K562 (cell line): ENCODE measurements around the gene COL7A1. TPM values are rescaled to one million over a fixed set of nuclear protein-coding genes. Genes with fewer than 3 reads are reported as not detected.

Source experiments
- ATAC-seq: fragments of 200-7000 bp; cut with Tn5 transposase; 3 replicates; pipeline ENCODE4 v1.9.1; 2020; ENCODE audit warnings: moderate library complexity
- BruUV-seq: library from RNA; stranded (reverse); fragments of 400-500 nt; replicated peaks from 2 replicates; lab custom pipeline; 2021; lab: Mats Ljungman, UMichigan
- CTCF ChIA-PET: fragments of 300-600 bp; formaldehyde crosslinking; extraction: SDS; loops from one replicate; lab custom pipeline; 2021; ENCODE audit warnings: low intra/inter-chr PET ratio; lab: Yijun Ruan, JAX
- POLR2A ChIA-PET: fragments of 300-600, 350-650 bp; sonication (Branson Sonifier 250); formaldehyde crosslinking; extraction: SDS; loops from one replicate; lab custom pipeline; 2021; ENCODE audit warnings: antibody characterized with exemption, inconsistent platforms; lab: Yijun Ruan, JAX
- DNase-seq, 4 experiments: peaks; one replicate each; pipeline versions ENCODE4 v3.0.0 to v3.0.0-alpha.2; 2011 to 2018; ENCODE audit warnings: low spot score in 3 of 4, mixed read lengths in 3 of 4; ENCODE audit errors: extremely low read depth in 1 of 4
- FAIRE-seq: peaks from 2 replicates; lab custom pipeline; 2011; peaks lifted over from hg19 to GRCh38; lab: Jason Lieb, UNC
- H2AFZ ChIP-seq: 2 replicates; pipeline ENCODE4 v1.6.0; 2011; ENCODE audit warnings: low read depth, low read length, control low read depth, inconsistent platforms
- H3K27ac ChIP-seq: fragments of 200-600 bp; 3 replicates; pipeline ENCODE4 v1.8.0; 2011; ENCODE audit warnings: low read depth, mild to moderate bottlenecking, control low read depth, inconsistent platforms, low read length, moderate library complexity, mixed read lengths; ENCODE audit errors: extremely low read depth
- H3K27me3 ChIP-seq, 2 experiments: fragments of 300-600 bp in 1 of 2; 2 replicates in 1 of 2; 3 replicates in 1 of 2; pipeline versions ENCODE4 v1.6.0 to v1.8.0; 2011; ENCODE audit warnings: inconsistent platforms in 2 of 2, low read length in 2 of 2, mild to moderate bottlenecking in 1 of 2, mixed read lengths in 1 of 2, moderate library complexity in 1 of 2; ENCODE audit not compliant: control insufficient read depth in 2 of 2, insufficient read depth in 2 of 2
- H3K36me3 ChIP-seq: fragments of 300-600 bp; 3 replicates; pipeline ENCODE4 v1.8.0; 2011; ENCODE audit warnings: mild to moderate bottlenecking, low read length, inconsistent platforms; ENCODE audit not compliant: control insufficient read depth, insufficient read depth
- H3K4me1 ChIP-seq, 2 experiments: fragments of 200-600 bp in 1 of 2; replicated peaks in 1 of 2; 2 replicates in 1 of 2; 3 replicates in 1 of 2; pipeline versions ENCODE4 v1.5.1 to v1.8.0; 2011; ENCODE audit warnings: inconsistent platforms in 2 of 2, low read length in 2 of 2, mild to moderate bottlenecking in 1 of 2, mixed read lengths in 1 of 2, moderate library complexity in 1 of 2; ENCODE audit not compliant: control insufficient read depth in 2 of 2, insufficient read depth in 2 of 2
- H3K4me2 ChIP-seq: 2 replicates; pipeline ENCODE4 v1.6.1; 2011; ENCODE audit warnings: low read length, control low read depth, inconsistent platforms, mixed read lengths; ENCODE audit not compliant: insufficient read depth
- H3K4me3 ChIP-seq: fragments of 200-600 bp; sonication (generic), shearing (Covaris generic); 2 replicates; pipeline ENCODE4 v1.5.1; 2016; ENCODE audit warnings: control low read depth, inconsistent platforms
- H3K79me2 ChIP-seq: fragments of 200-600 bp; 3 replicates; pipeline ENCODE4 v1.8.0; 2011; ENCODE audit warnings: low read length, inconsistent platforms; ENCODE audit not compliant: control insufficient read depth, insufficient read depth
- H3K9ac ChIP-seq, 2 experiments: 2 replicates each; pipeline versions ENCODE4 v1.6.0 to v1.6.1; 2011; ENCODE audit warnings: low read depth in 2 of 2, low read length in 2 of 2, control low read depth in 1 of 2, inconsistent platforms in 1 of 2, mild to moderate bottlenecking in 1 of 2, mixed read lengths in 1 of 2; ENCODE audit not compliant: insufficient read depth in 1 of 2
- H3K9me1 ChIP-seq: one replicate; pipeline ENCODE4 v1.6.0; 2011; ENCODE audit warnings: inconsistent platforms, mild to moderate bottlenecking, low read length, moderate library complexity; ENCODE audit not compliant: control insufficient read depth, insufficient read depth
- H3K9me3 ChIP-seq: replicated peaks from 2 replicates; pipeline ENCODE4 v1.5.1; 2011; ENCODE audit warnings: low read depth, low read length, inconsistent platforms; ENCODE audit not compliant: control insufficient read depth, insufficient read depth
- H4K20me1 ChIP-seq: replicated peaks from 2 replicates; pipeline ENCODE4 v1.6.1; 2011; ENCODE audit warnings: low read length, inconsistent platforms, mixed read lengths; ENCODE audit not compliant: control insufficient read depth, insufficient read depth
- ELF4 ChIP-seq: fragments of 450-650 bp; formaldehyde crosslinking; IDR thresholded peaks from 2 replicates; pipeline ENCODE4 v1.4.0; 2022; ENCODE audit warnings: missing genetic modification characterization
- IRF9 ChIP-seq: fragments of 450-650 bp; IDR thresholded peaks from 2 replicates; pipeline ENCODE4 v1.6.1; 2016; ENCODE audit warnings: missing biosample characterization, missing genetic modification characterization
- MAFF ChIP-seq: IDR thresholded peaks from 2 replicates; pipeline ENCODE4 v1.6.1; 2012; ENCODE audit warnings: low read length, improper control_type of control experiment
- MTA1 ChIP-seq: fragments of 450-650 bp; IDR thresholded peaks from 2 replicates; pipeline ENCODE4 v1.6.1; 2017; ENCODE audit warnings: borderline replicate concordance
- POLR2AphosphoS5 ChIP-seq: IDR thresholded peaks from 2 replicates; pipeline ENCODE4 v1.6.1; 2011; ENCODE audit warnings: mild to moderate bottlenecking, low read depth, low read length, moderate library complexity; ENCODE audit not compliant: control insufficient read depth, insufficient read depth
- RBM22 ChIP-seq: fragments of 200-400 bp; formaldehyde crosslinking; IDR thresholded peaks from 2 replicates; pipeline ENCODE4 v1.6.1; 2018; ENCODE audit warnings: low read length, low read depth; ENCODE audit not compliant: poor library complexity, severe bottlenecking
- RBM25 ChIP-seq: fragments of 200-400 bp; formaldehyde crosslinking; IDR thresholded peaks from 2 replicates; pipeline ENCODE4 v1.6.1; 2018; ENCODE audit warnings: low read length, low read depth, moderate library complexity; ENCODE audit not compliant: severe bottlenecking
- WHSC1 ChIP-seq: IDR thresholded peaks from one replicate; pipeline ENCODE4 v1.6.1; 2012; ENCODE audit warnings: low read length, control low read depth, inconsistent platforms
- ZNF518B ChIP-seq: fragments of 250-450 bp; sonication (Bioruptor Pico); IDR thresholded peaks from 2 replicates; pipeline ENCODE4 v1.5.0; 2021; ENCODE audit warnings: mild to moderate bottlenecking, moderate library complexity
- ZNF707 ChIP-seq: fragments of 250-450 bp; sonication (Bioruptor Pico); conservative IDR thresholded peaks from 2 replicates; pipeline ENCODE4 v1.8.0; 2022; ENCODE audit warnings: inconsistent platforms, mild to moderate bottlenecking, moderate library complexity
- WGBS: fragments of 100-300 bp; shearing (Covaris generic); methylation state at CpG from one replicate; pipeline ENCODE4 v1.1.6; 2016; ENCODE audit warnings: low coverage, mixed read lengths; ENCODE audit not compliant: insufficient coverage; ENCODE audit errors: missing lambda C conversion rate; 5-methylcytosine and 5-hydroxymethylcytosine counted together
- in situ Hi-C: fragments of 300-500 bp; cut with MboI; formaldehyde crosslinking; loops from 4 replicates; pipeline ENCODE4 v1.15.0; 2018; ENCODE audit warnings: inconsistent platforms, mixed read lengths
- intact Hi-C: fragments of 100-400 bp; cut with micrococcal nuclease; formaldehyde crosslinking; loops from 2 replicates; pipeline ENCODE4 v1.14.2; 2022
- polyA plus RNA-seq, 8 experiments: library from polyadenylated mRNA; depleted of rRNA in 4 of 8; stranded (reverse) in 5 of 8; unstranded in 3 of 8; fragments of >200 nt; fragmentation: Nextera tagmentation in 2 of 8; fragmentation: Illumina TruSeq in 1 of 8; extraction: Ambion mirVana in 2 of 8; extraction: Trizol in 1 of 8; gene quantifications; 2 replicates each; pipeline versions ENCODE4 v1.2.1 to v1.2.3, GENCODE V29; 2011 to 2014; ENCODE audit warnings: inconsistent platforms in 1 of 8, missing spikeins in 1 of 8
- total RNA-seq, 7 experiments: library from RNA; depleted of rRNA in 6 of 7; stranded (reverse); fragments of >200 nt in 6 of 7; fragmentation: Illumina TruSeq in 2 of 7; extraction: Trizol in 2 of 7; gene quantifications; 2 replicates each; pipeline versions ENCODE4 v1.2.1 to v1.2.3, GENCODE V29; 2011 to 2021; ENCODE audit warnings: low replicate concordance in 1 of 7
- TF ChIP-seq, protein P1 (sequence below): fragments of 250-450 bp; sonication (Bioruptor Pico); IDR thresholded peaks from 2 replicates; pipeline ENCODE4 v1.4.0; 2020
- TF ChIP-seq, protein P2 (sequence below): fragments of 250-450 bp; sonication (Bioruptor Pico); IDR thresholded peaks from 2 replicates; pipeline ENCODE4 v1.5.0; 2022; ENCODE audit warnings: mild to moderate bottlenecking

The COL7A1 gene
- total and polyA plus RNA-seq, 9 of the 15 experiments (the other 6 are each of a cell fraction or from before 2014, with no cell fraction given), result 0.09 to 0.66 (median 0.35) TPM; not detected in 3

DNA sequence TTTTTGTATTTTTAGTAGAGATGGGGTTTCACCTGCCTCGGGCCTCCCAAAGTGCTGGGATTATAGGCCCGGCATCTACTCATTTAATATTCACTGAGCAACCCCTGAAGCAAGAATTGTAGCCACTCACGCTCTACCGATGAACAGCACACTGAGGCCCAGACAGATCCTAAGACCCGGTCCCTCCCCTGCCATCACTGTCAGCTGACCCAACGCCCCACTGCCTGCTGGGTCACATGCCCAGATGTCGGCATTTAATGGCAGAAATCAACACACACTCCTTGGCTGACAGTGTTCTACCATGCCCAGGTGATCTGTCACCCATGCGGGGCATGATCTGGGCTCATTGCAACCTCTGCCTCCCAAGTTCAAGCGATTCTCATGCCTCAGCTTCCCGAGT lies 29.6 kb upstream of the COL7A1 start:
- Histone ChIP-seq H3K4me2 (no peak overlapping the region), H3K79me2 (no peaks in the 10 kb centered on the region), H3K27ac (no peak overlapping the region), H3K9me1 (no peaks in the 10 kb centered on the region), H2AFZ (no peak overlapping the region), H3K9ac (no peak overlapping the region), H3K9me3 (no peaks in the 10 kb centered on the region), H3K27me3 (no peaks in the 10 kb centered on the region), H3K4me3 (no peak overlapping the region), H4K20me1 (no peaks in the 10 kb centered on the region), H3K4me1 (peaks cover 0 to 7% of the 10 kb centered on the region in 2 experiments; a peak in 2 of 5 replicates), H3K36me3 (peaks cover 33% of the 10 kb centered on the region; the same call in 2 of the 3 replicates)
- CTCF ChIA-PET, result no interaction called here
- DNase-seq, result no peak
- ATAC-seq, result no peak
- in situ Hi-C loops (no loop called here), intact Hi-C loops (no loop called here)
- POLR2A ChIA-PET, result interaction anchor here (0.6 to 3.4 kb wide), 3 partner anchors 10 to 155 kb away, joined by 3 to 23 read pairs (median 5); partner anchors contain the start of gene SLC26A6
- WGBS, result 81% methylated on average over 7 of the region's 10 CpGs
- no peak for FAIRE-seq
- no TSS peak for BruUV-seq
- no peak for TF ChIP-seq RBM25
- no peak for TF ChIP-seq ZNF518B
- no peak for TF ChIP-seq POLR2AphosphoS5
- TF ChIP-seq, protein P1, sequence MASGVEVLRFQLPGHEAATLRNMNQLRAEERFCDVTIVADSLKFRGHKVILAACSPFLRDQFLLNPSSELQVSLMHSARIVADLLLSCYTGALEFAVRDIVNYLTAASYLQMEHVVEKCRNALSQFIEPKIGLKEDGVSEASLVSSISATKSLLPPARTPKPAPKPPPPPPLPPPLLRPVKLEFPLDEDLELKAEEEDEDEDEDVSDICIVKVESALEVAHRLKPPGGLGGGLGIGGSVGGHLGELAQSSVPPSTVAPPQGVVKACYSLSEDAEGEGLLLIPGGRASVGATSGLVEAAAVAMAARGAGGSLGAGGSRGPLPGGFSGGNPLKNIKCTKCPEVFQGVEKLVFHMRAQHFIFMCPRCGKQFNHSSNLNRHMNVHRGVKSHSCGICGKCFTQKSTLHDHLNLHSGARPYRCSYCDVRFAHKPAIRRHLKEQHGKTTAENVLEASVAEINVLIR (CRISPR knock-in tag), result no peak
- TF ChIP-seq MAFF, result no peak
- TF ChIP-seq MTA1, result no peak
- TF ChIP-seq, protein P2, sequence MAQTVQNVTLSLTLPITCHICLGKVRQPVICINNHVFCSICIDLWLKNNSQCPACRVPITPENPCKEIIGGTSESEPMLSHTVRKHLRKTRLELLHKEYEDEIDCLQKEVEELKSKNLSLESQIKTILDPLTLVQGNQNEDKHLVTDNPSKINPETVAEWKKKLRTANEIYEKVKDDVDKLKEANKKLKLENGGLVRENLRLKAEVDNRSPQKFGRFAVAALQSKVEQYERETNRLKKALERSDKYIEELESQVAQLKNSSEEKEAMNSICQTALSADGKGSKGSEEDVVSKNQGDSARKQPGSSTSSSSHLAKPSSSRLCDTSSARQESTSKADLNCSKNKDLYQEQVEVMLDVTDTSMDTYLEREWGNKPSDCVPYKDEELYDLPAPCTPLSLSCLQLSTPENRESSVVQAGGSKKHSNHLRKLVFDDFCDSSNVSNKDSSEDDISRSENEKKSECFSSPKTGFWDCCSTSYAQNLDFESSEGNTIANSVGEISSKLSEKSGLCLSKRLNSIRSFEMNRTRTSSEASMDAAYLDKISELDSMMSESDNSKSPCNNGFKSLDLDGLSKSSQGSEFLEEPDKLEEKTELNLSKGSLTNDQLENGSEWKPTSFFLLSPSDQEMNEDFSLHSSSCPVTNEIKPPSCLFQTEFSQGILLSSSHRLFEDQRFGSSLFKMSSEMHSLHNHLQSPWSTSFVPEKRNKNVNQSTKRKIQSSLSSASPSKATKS (CRISPR knock-in tag), result no peak
- TF ChIP-seq ZNF707 (CRISPR knock-in tag), result no peak
- no peak for TF ChIP-seq ELF4 (CRISPR knock-in tag)
- no peak for TF ChIP-seq IRF9 (tag)
- TF ChIP-seq RBM22, result no peak
- TF ChIP-seq WHSC1, result no peak
